DOHH2 (cell line): ENCODE results near the gene ROR2.

Experiments used
- EZH2phosphoT487 ChIP-seq: fragments of 200-600 bp; sonication (generic); IDR thresholded peaks from 2 replicates; pipeline ENCODE4 v1.6.1; 2017; ENCODE audit warnings: borderline replicate concordance, mild to moderate bottlenecking, antibody characterized with exemption, low read length, moderate library complexity, mixed read lengths
- TF ChIP-seq, protein P1 (sequence below): fragments of 200-600 bp; sonication (generic); IDR thresholded peaks from one replicate; pipeline ENCODE4 v1.5.1; 2014; ENCODE audit warnings: antibody characterized with exemption, mild to moderate bottlenecking, low read depth, low read length; ENCODE audit not compliant: poor library complexity, severe bottlenecking

DNA sequence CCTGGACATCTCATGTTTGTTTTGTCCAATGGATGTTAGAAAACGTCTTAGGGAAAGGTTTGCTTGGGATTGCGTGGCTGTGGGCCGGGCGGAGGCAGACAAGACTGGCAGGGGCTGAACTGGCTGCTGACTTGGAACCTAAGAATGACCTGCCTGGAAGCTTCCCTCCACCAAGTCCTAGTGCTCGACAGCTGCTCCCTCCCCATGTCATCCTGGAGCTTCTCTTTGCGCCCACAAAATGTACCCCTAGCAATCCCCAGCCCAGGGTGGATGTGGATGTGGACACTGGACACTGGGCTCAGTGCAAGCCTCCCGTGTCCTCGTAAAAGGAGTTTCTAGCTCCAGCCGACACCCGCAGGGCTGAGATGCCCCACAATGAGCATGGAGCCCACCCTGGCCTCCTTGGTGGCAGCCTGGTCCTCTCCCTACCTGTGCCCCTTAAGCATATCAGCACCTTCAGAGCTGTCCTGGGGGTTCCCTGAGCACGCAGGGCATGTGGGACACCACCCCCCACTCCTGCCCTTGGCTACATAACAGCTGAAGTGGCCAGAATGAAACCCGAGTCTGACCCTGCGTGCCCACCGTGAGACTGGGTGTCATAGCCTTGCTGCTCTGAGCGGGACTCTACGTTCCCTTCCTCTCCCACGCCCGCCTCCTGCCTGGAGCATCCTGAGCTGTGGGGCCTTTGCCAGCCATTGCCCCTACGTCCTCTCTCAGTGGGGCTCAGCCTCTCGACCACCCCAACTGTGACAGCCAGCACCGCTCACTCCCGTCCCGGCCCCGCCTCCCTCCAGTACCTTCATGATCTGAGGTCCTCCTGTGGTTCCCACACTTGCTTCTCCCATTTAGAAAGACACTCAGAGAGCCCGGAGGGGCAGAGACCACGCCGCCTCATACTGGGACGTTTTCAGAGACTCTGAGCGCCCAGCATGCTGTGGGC, 180.8 kb downstream of the ROR2 start:
- TF ChIP-seq, protein P1, sequence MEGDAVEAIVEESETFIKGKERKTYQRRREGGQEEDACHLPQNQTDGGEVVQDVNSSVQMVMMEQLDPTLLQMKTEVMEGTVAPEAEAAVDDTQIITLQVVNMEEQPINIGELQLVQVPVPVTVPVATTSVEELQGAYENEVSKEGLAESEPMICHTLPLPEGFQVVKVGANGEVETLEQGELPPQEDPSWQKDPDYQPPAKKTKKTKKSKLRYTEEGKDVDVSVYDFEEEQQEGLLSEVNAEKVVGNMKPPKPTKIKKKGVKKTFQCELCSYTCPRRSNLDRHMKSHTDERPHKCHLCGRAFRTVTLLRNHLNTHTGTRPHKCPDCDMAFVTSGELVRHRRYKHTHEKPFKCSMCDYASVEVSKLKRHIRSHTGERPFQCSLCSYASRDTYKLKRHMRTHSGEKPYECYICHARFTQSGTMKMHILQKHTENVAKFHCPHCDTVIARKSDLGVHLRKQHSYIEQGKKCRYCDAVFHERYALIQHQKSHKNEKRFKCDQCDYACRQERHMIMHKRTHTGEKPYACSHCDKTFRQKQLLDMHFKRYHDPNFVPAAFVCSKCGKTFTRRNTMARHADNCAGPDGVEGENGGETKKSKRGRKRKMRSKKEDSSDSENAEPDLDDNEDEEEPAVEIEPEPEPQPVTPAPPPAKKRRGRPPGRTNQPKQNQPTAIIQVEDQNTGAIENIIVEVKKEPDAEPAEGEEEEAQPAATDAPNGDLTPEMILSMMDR: no peak
- TF ChIP-seq EZH2phosphoT487: no peak
